ENCODE data around the gene ANXA11. TPM values are rescaled to one million over a fixed set of nuclear protein-coding genes. Genes with fewer than 3 reads are reported as not detected.
"Not testable (repeated sequence)": the region's sequence is repeated elsewhere in the genome, so short reads cannot be mapped to it uniquely, and the experiment has no call there.

ANXA11 gene
- total and polyA plus RNA-seq, 5 donors, result 232 to 451 (median 381) TPM

- H3K4me3 ChIP-seq (ENCODE audit: low read length), result no peak overlapping the region
- intact Hi-C loops (cut with DNase I), result loop anchor here in 3 of 4 donors (5.0 kb wide), 2 partner anchors 51 to 61 kb away; no protein-coding TSS in a partner anchor
- 69% methylated on average over 15 of the region's 15 CpGs for WGBS
- peaks cover 13% of the 10 kb centered on the region for H3K4me1 ChIP-seq (ENCODE audit: control insufficient read depth, insufficient read depth, low read length)
- ATAC-seq, result no peak
- H3K27me3 ChIP-seq (ENCODE audit: control insufficient read depth, insufficient read depth), result no peaks in the 10 kb centered on the region
- H3K9me3 ChIP-seq (ENCODE audit: control insufficient read depth, low read length), result no peaks in the 10 kb centered on the region
- peak overlapping the region; percentile 85 for H3K27ac ChIP-seq (ENCODE audit: low read length)
- peak in 2 of 3 donors; percentile 66 to 70 for DNase-seq
Observed at GRCh38 chr10:80207768-80208370, 2.5 kb upstream of the ANXA11 start.

- Histone ChIP-seq H3K27me3 (ENCODE audit: control insufficient read depth, insufficient read depth) (no peaks in the 10 kb centered on the region), H3K4me3 (ENCODE audit: low read length) (no peak overlapping the region), H3K4me1 (ENCODE audit: control insufficient read depth, insufficient read depth, low read length) (peaks cover 24% of the 10 kb centered on the region), H3K9me3 (ENCODE audit: control insufficient read depth, low read length) (no peaks in the 10 kb centered on the region), H3K27ac (ENCODE audit: low read length) (peak overlapping the region; percentile 19)
- no peak for DNase-seq
- ATAC-seq, result no peak
- 85% methylated on average over 3 of the region's 3 CpGs for WGBS
- intact Hi-C loops (cut with DNase I), result loop anchor here in 3 of 4 donors (5.0 kb wide), 2 partner anchors 49 to 59 kb away; no protein-coding TSS in a partner anchor
Observed at GRCh38 chr10:80206277-80206655, 929 bp upstream of the ANXA11 start.

- Histone ChIP-seq H3K27ac (ENCODE audit: low read length) (peak overlapping the region; percentile 100), H3K27me3 (ENCODE audit: control insufficient read depth, insufficient read depth) (no peaks in the 10 kb centered on the region), H3K9me3 (ENCODE audit: control insufficient read depth, low read length) (no peaks in the 10 kb centered on the region), H3K4me3 (ENCODE audit: low read length) (peak overlapping the region; percentile 97), H3K4me1 (ENCODE audit: control insufficient read depth, insufficient read depth, low read length) (peaks cover 30% of the 10 kb centered on the region)
- under 1% methylated on average over 66 of the region's 66 CpGs for WGBS
- intact Hi-C loops (cut with DNase I), result loop anchor here (5.0 kb wide), 3 partner anchors 38 to 58 kb away; no protein-coding TSS in a partner anchor
- DNase-seq (peak; percentile 52 to 85 (median 76)), ATAC-seq (peak; percentile 8 to 15)
Observed at GRCh38 chr10:80204677-80205476, 460 bp downstream of the ANXA11 start.

GRCh38 chr10:80203835-80204676 lies 1.3 kb downstream of the ANXA11 start:
- H3K27me3 ChIP-seq (ENCODE audit: control insufficient read depth, insufficient read depth), result no peaks in the 10 kb centered on the region
- intact Hi-C loops (cut with DNase I), result loop anchor here in 2 of 4 donors (5.0 kb wide), 1 partner anchor 37 kb away; no protein-coding TSS in a partner anchor
- DNase-seq, result no peak
- peak overlapping the region; percentile 97 for H3K4me3 ChIP-seq (ENCODE audit: low read length)
- H3K27ac ChIP-seq (ENCODE audit: low read length), result peak overlapping the region; percentile 100
- H3K9me3 ChIP-seq (ENCODE audit: control insufficient read depth, low read length), result no peaks in the 10 kb centered on the region
- peak; percentile 5 for ATAC-seq
- peaks cover 34% of the 10 kb centered on the region for H3K4me1 ChIP-seq (ENCODE audit: control insufficient read depth, insufficient read depth, low read length)
- 9% methylated on average over 11 of the region's 11 CpGs for WGBS

GRCh38 chr10:80202934-80203834 lies 2.2 kb downstream of the ANXA11 start:
- Histone ChIP-seq H3K4me3 (ENCODE audit: low read length) (peak overlapping the region; percentile 97), H3K27me3 (ENCODE audit: control insufficient read depth, insufficient read depth) (no peaks in the 10 kb centered on the region), H3K9me3 (ENCODE audit: control insufficient read depth, low read length) (no peaks in the 10 kb centered on the region), H3K4me1 (ENCODE audit: control insufficient read depth, insufficient read depth, low read length) (peaks cover 38% of the 10 kb centered on the region), H3K27ac (ENCODE audit: low read length) (peak overlapping the region; percentile 100)
- intact Hi-C loops (cut with DNase I), result loop anchor here in 2 of 4 donors (5.0 kb wide), 1 partner anchor 36 kb away; no protein-coding TSS in a partner anchor
- DNase-seq (peak; percentile 86 to 91 (median 89)), ATAC-seq (peak; percentile 76 to 77)
- 29% methylated on average over 14 of the region's 14 CpGs for WGBS

GRCh38 chr10:80202530-80202929 lies 2.8 kb downstream of the ANXA11 start:
- H3K4me3 ChIP-seq (ENCODE audit: low read length); H3K9me3 ChIP-seq (ENCODE audit: control insufficient read depth, low read length); ATAC-seq; H3K27me3 ChIP-seq (ENCODE audit: control insufficient read depth, insufficient read depth); DNase-seq: not testable (repeated sequence)
- intact Hi-C loops (cut with DNase I), result loop anchor here in 2 of 4 donors (5.0 kb wide), 1 partner anchor 35 kb away; no protein-coding TSS in a partner anchor
- peaks cover 43% of the 10 kb centered on the region for H3K4me1 ChIP-seq (ENCODE audit: control insufficient read depth, insufficient read depth, low read length)
- 44% methylated on average over 6 of the region's 6 CpGs for whole genome bisulfite sequencing
- H3K27ac ChIP-seq (ENCODE audit: low read length), result peak overlapping the region; percentile 100

GRCh38 chr10:80201608-80202141 lies 3.7 kb downstream of the ANXA11 start:
- ATAC-seq (peak; percentile 1 to 13), DNase-seq (peak in 1 of 3 donors; percentile 61)
- peaks cover 50% of the 10 kb centered on the region for H3K4me1 ChIP-seq (ENCODE audit: control insufficient read depth, insufficient read depth, low read length)
- peak overlapping the region; percentile 100 for H3K27ac ChIP-seq (ENCODE audit: low read length)
- intact Hi-C loops (cut with DNase I), result loop anchor here in 2 of 4 donors (5.0 kb wide), 1 partner anchor 34 kb away; no protein-coding TSS in a partner anchor
- 51% methylated on average over 8 of the region's 8 CpGs for WGBS
- no peaks in the 10 kb centered on the region for H3K27me3 ChIP-seq (ENCODE audit: control insufficient read depth, insufficient read depth)
- H3K9me3 ChIP-seq (ENCODE audit: control insufficient read depth, low read length), result no peaks in the 10 kb centered on the region
- peak overlapping the region; percentile 42 for H3K4me3 ChIP-seq (ENCODE audit: low read length)

- Histone ChIP-seq H3K9me3 (ENCODE audit: control insufficient read depth, low read length) (no peaks in the 10 kb centered on the region), H3K27me3 (ENCODE audit: control insufficient read depth, insufficient read depth) (no peaks in the 10 kb centered on the region), H3K27ac (ENCODE audit: low read length) (peak overlapping the region; percentile 100), H3K4me1 (ENCODE audit: control insufficient read depth, insufficient read depth, low read length) (peaks cover 56% of the 10 kb centered on the region), H3K4me3 (ENCODE audit: low read length) (peak overlapping the region; percentile 42)
- 86% methylated on average over 10 of the region's 10 CpGs for WGBS
- DNase-seq, result no peak
- intact Hi-C loops (cut with DNase I), result loop anchor here in 2 of 4 donors (5.0 kb wide), 1 partner anchor 33 kb away; no protein-coding TSS in a partner anchor
- ATAC-seq, result no peak
Observed at GRCh38 chr10:80200687-80201086, 4.7 kb downstream of the ANXA11 start.

- 48% methylated on average over 1 of the region's 1 CpG for WGBS
- intact Hi-C loops (cut with DNase I), result loop anchor here in 2 of 4 donors (5.0 kb wide), 1 partner anchor 33 kb away; no protein-coding TSS in a partner anchor
- DNase-seq (no peak), ATAC-seq (no peak)
- H3K4me1 ChIP-seq (ENCODE audit: control insufficient read depth, insufficient read depth, low read length), result peaks cover 59% of the 10 kb centered on the region
- no peaks in the 10 kb centered on the region for H3K27me3 ChIP-seq (ENCODE audit: control insufficient read depth, insufficient read depth)
- H3K27ac ChIP-seq (ENCODE audit: low read length), result peak overlapping the region; percentile 100
- H3K4me3 ChIP-seq (ENCODE audit: low read length), result peak overlapping the region; percentile 42
- no peaks in the 10 kb centered on the region for H3K9me3 ChIP-seq (ENCODE audit: control insufficient read depth, low read length)
Observed at GRCh38 chr10:80200259-80200658, 5.1 kb downstream of the ANXA11 start.

All from right cardiac atrium (tissue), 5 donors.